ENCODE measurements around the gene USP13.

DNA sequence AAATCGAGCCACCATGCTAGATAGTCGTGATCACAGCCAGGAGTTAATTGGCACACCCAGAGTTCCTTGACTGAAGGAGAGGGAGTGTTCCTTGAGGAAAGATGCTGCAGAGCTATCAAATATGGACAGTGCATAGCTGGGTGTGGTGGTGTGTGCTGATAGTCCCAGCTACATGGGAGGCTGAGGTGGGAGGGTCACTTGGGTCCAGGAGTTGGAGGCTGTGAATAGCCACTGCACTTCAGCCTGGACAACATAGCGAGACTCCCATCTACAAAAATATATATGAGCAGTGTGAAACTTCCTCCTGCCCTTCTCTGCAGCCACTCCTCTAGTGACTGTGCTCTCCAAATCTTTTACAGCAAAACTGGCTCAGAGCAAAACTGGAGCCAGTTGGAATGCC, 10.0 kb upstream of the USP13 start:
- TF ChIP-seq, protein P1, sequence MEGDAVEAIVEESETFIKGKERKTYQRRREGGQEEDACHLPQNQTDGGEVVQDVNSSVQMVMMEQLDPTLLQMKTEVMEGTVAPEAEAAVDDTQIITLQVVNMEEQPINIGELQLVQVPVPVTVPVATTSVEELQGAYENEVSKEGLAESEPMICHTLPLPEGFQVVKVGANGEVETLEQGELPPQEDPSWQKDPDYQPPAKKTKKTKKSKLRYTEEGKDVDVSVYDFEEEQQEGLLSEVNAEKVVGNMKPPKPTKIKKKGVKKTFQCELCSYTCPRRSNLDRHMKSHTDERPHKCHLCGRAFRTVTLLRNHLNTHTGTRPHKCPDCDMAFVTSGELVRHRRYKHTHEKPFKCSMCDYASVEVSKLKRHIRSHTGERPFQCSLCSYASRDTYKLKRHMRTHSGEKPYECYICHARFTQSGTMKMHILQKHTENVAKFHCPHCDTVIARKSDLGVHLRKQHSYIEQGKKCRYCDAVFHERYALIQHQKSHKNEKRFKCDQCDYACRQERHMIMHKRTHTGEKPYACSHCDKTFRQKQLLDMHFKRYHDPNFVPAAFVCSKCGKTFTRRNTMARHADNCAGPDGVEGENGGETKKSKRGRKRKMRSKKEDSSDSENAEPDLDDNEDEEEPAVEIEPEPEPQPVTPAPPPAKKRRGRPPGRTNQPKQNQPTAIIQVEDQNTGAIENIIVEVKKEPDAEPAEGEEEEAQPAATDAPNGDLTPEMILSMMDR (conservative IDR thresholded peaks at IDR 0.05; ENCODE audit: low read depth in 2 of 2): no peak
- TF ChIP-seq EZH2 (IDR thresholded peaks at IDR 0.05; ENCODE audit: low read depth, unreplicated experiment) (no peak), POLR2AphosphoS5 (IDR thresholded peaks at IDR 0.05; ENCODE audit: low read depth) (no peak), ZNF114 (CRISPR knock-in tag; IDR thresholded peaks at IDR 0.05) (no peak), JUNB (IDR thresholded peaks at IDR 0.05; ENCODE audit: unreplicated experiment) (no peak), EZH2phosphoT487 (IDR thresholded peaks at IDR 0.05; ENCODE audit: unreplicated experiment) (no peak)
- TF ChIP-seq, protein P2, sequence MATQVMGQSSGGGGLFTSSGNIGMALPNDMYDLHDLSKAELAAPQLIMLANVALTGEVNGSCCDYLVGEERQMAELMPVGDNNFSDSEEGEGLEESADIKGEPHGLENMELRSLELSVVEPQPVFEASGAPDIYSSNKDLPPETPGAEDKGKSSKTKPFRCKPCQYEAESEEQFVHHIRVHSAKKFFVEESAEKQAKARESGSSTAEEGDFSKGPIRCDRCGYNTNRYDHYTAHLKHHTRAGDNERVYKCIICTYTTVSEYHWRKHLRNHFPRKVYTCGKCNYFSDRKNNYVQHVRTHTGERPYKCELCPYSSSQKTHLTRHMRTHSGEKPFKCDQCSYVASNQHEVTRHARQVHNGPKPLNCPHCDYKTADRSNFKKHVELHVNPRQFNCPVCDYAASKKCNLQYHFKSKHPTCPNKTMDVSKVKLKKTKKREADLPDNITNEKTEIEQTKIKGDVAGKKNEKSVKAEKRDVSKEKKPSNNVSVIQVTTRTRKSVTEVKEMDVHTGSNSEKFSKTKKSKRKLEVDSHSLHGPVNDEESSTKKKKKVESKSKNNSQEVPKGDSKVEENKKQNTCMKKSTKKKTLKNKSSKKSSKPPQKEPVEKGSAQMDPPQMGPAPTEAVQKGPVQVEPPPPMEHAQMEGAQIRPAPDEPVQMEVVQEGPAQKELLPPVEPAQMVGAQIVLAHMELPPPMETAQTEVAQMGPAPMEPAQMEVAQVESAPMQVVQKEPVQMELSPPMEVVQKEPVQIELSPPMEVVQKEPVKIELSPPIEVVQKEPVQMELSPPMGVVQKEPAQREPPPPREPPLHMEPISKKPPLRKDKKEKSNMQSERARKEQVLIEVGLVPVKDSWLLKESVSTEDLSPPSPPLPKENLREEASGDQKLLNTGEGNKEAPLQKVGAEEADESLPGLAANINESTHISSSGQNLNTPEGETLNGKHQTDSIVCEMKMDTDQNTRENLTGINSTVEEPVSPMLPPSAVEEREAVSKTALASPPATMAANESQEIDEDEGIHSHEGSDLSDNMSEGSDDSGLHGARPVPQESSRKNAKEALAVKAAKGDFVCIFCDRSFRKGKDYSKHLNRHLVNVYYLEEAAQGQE (IDR thresholded peaks at IDR 0.05; ENCODE audit: unreplicated experiment): no peak
